Thoracic aorta (tissue), 2 donors: ENCODE results near the gene ZNF211. TPM values are rescaled to one million over a fixed set of nuclear protein-coding genes. Genes with fewer than 3 reads are reported as not detected.
A peak's percentile ranks its signal among the peaks of the same experiment; 100 is the strongest.

ENCODE experiments used
- ATAC-seq: fragments of 150-250 bp; one replicate; pipeline ENCODE4 v1.8.0; 2017; ENCODE audit warnings: low read depth; ENCODE audit not compliant: insufficient number of reproducible peaks, low FRiP score
- DNase-seq: peaks from one replicate; pipeline ENCODE4 v3.0.0-alpha.2; 2020; ENCODE audit warnings: low spot score
- H3K27ac ChIP-seq, 2 donors: fragments of 200-600 bp; sonication (generic); 1 replicate in 1 of 2; 2 replicates in 1 of 2; pipeline ENCODE4 v1.5.1; 2016; ENCODE audit warnings: mild to moderate bottlenecking in 2 of 2, moderate library complexity in 2 of 2
- H3K27me3 ChIP-seq: fragments of 200-600 bp; sonication (generic); replicated peaks from 2 replicates; pipeline ENCODE4 v1.6.0; 2016; ENCODE audit warnings: mild to moderate bottlenecking; ENCODE audit not compliant: insufficient read depth
- H3K36me3 ChIP-seq: fragments of 200-600 bp; sonication (generic); one replicate; pipeline ENCODE4 v1.5.1; 2016
- H3K4me1 ChIP-seq, 2 donors: fragments of 200-600 bp; sonication (generic); 1 replicate in 1 of 2; 2 replicates in 1 of 2; pipeline versions ENCODE4 v1.5.1 to v1.6.0; 2016; ENCODE audit warnings: low read depth in 2 of 2, mild to moderate bottlenecking in 1 of 2; ENCODE audit not compliant: control insufficient read depth in 1 of 2
- H3K4me3 ChIP-seq: fragments of 200-600 bp; sonication (generic); 2 replicates; pipeline ENCODE4 v1.5.1; 2016; ENCODE audit warnings: mild to moderate bottlenecking
- H3K9me3 ChIP-seq: fragments of 200-600 bp; sonication (generic); 2 replicates; pipeline ENCODE4 v1.5.1; 2016
- CTCF ChIP-seq: fragments of 200-600 bp; sonication (generic); IDR thresholded peaks from one replicate; pipeline ENCODE4 v1.5.1; 2019; ENCODE audit warnings: antibody characterized with exemption
- total RNA-seq, 2 donors: library from RNA; depleted of rRNA; stranded (reverse); fragments of >200 nt; gene quantifications; one replicate each; pipeline versions ENCODE4 v1.1.0 to v1.2.3, GENCODE V29; 2016

The ZNF211 gene
- total RNA-seq, 2 donors from 2014 or later = 12.5 to 15.7 TPM

DNA sequence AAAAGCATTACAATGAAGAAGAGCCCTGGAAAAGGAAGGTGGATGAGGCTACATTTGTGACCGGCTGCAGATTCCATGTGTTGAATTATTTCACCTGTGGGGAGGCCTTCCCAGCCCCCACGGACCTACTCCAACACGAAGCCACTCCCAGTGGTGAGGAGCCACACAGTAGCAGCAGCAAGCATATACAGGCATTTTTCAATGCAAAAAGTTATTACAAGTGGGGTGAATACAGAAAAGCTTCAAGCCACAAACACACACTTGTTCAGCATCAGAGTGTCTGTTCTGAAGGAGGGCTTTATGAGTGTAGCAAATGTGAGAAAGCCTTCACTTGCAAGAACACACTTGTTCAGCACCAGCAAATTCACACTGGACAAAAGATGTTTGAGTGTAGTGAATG lies 53.8 kb downstream of the ZNF211 start:
- Histone ChIP-seq H3K9me3 (peaks cover 84% of the 10 kb centered on the region), H3K4me1 (peaks cover 8 to 11% of the 10 kb centered on the region in 2 donors), H3K27me3 (no peaks in the 10 kb centered on the region), H3K36me3 (peaks cover 49% of the 10 kb centered on the region), H3K4me3 (no peak overlapping the region), H3K27ac (no peak overlapping the region)
- TF ChIP-seq CTCF = no peak
- no peak for DNase-seq
- no peak for ATAC-seq

DNA sequence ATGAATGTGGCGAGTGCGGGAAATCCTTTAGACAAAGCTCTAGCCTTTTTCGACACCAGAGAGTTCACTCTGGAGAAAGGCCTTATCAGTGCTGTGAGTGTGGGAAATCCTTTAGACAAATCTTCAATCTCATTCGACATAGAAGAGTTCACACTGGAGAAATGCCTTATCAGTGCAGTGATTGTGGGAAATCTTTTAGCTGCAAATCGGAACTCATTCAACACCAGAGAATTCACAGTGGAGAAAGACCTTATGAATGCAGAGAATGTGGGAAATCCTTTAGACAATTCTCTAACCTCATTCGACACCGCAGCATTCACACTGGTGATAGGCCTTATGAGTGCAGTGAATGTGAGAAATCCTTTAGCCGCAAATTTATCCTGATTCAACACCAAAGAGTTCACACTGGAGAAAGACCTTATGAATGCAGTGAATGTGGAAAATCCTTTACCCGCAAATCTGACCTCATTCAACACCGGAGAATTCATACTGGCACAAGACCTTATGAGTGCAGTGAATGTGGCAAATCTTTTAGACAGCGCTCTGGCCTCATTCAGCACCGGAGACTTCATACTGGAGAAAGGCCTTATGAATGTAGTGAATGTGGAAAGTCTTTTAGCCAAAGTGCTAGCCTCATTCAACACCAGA lies 54.5 kb downstream of the ZNF211 start:
- peaks cover 5 to 7% of the 10 kb centered on the region in 2 donors for H3K4me1 ChIP-seq
- no peak for TF ChIP-seq CTCF
- H3K4me3 ChIP-seq = peak overlapping the region; percentile 14
- peaks cover 91% of the 10 kb centered on the region for H3K9me3 ChIP-seq
- ATAC-seq (no peak), DNase-seq (no peak)
- H3K36me3 ChIP-seq = peaks cover 49% of the 10 kb centered on the region
- H3K27ac ChIP-seq = no peak overlapping the region
- no peaks in the 10 kb centered on the region for H3K27me3 ChIP-seq

- ATAC-seq = no peak
- H3K36me3 ChIP-seq = peaks cover 49% of the 10 kb centered on the region
Measured at GRCh38 chr19:57688011-57688763, 55.2 kb downstream of the ZNF211 start.

GRCh38 chr19:57689750-57690149 lies 56.8 kb downstream of the ZNF211 start:
- no peaks in the 10 kb centered on the region for H3K4me1 ChIP-seq
- no peak overlapping the region for H3K4me3 ChIP-seq
- DNase-seq (no peak), ATAC-seq (no peak)
- H3K36me3 ChIP-seq = peaks cover 39% of the 10 kb centered on the region
- no peaks in the 10 kb centered on the region for H3K27me3 ChIP-seq
- peaks cover 89% of the 10 kb centered on the region for H3K9me3 ChIP-seq
- TF ChIP-seq CTCF = no peak
- no peak overlapping the region for H3K27ac ChIP-seq

More at GRCh38 chr19:57688011-57688763, 55.2 kb downstream of the ZNF211 start:
- Histone ChIP-seq H3K27ac (no peak overlapping the region), H3K9me3 (peaks cover 90% of the 10 kb centered on the region), H3K27me3 (no peaks in the 10 kb centered on the region), H3K4me3 (peak overlapping the region; percentile 13), H3K4me1 (no peaks in the 10 kb centered on the region)
- DNase-seq = no peak
- no peak for TF ChIP-seq CTCF

Other genes with a start within 250 kb of the ZNF211 start
- 10 to 100 TPM; 48.2 to 49.1 TPM for gene ZNF548, start 243.3 kb upstream of the ZNF211 start, total RNA-seq
- 10 to 100 TPM; 11.2 to 17.5 TPM for gene ZNF17, start 222.0 kb upstream of the ZNF211 start, total RNA-seq
- 10 to 100 TPM in 1 of 2 donors, 1 to 10 TPM in 1; 3.0 to 19.2 TPM for gene ZNF749, start 197.8 kb upstream of the ZNF211 start, total RNA-seq
- gene VN1R1, start 176.0 kb upstream of the ZNF211 start, total RNA-seq = 1 to 10 TPM in 1 of 2 donors, under 1 TPM in 1; 0.95 to 1.5 TPM
- gene ZNF772, start 155.6 kb upstream of the ZNF211 start, total RNA-seq = 1 to 10 TPM; 2.7 to 6.6 TPM
- 10 to 100 TPM; 11.6 to 13.1 TPM for gene ZNF419, start 145.4 kb upstream of the ZNF211 start, total RNA-seq
- gene ZNF773, start 133.2 kb upstream of the ZNF211 start, total RNA-seq = 1 to 10 TPM; 4.3 to 9.5 TPM
- gene ZNF549, start 105.8 kb upstream of the ZNF211 start, total RNA-seq = 1 to 10 TPM; 5.7 to 8.3 TPM
- gene ZNF550, start 73.3 kb upstream of the ZNF211 start, total RNA-seq = 1 to 10 TPM; 6.3 to 6.5 TPM
- gene ZNF416, start 54.3 kb upstream of the ZNF211 start, total RNA-seq = 1 to 10 TPM; 1.6 to 4.1 TPM
- 10 to 100 TPM in 1 of 2 donors, 1 to 10 TPM in 1; 5.4 to 29.2 TPM for gene ZIK1, start 49.0 kb upstream of the ZNF211 start, total RNA-seq
- gene ZNF530, start 33.3 kb upstream of the ZNF211 start, total RNA-seq = 1 to 10 TPM; 3.8 to 7.4 TPM
- 10 to 100 TPM; 18.4 to 43.7 TPM for gene ZNF134, start 18.9 kb upstream of the ZNF211 start, total RNA-seq
- not detected for gene ZSCAN4, start 35.8 kb downstream of the ZNF211 start, total RNA-seq
- gene ZNF551, start 48.8 kb downstream of the ZNF211 start, total RNA-seq = 10 to 100 TPM in 1 of 2 donors, 1 to 10 TPM in 1; 6.6 to 10.7 TPM
- gene ZNF154, start 76.0 kb downstream of the ZNF211 start, total RNA-seq = 1 to 10 TPM; 3.0 to 3.2 TPM
- 1 to 10 TPM; 3.1 to 3.5 TPM for gene ZNF671, start 94.5 kb downstream of the ZNF211 start, total RNA-seq
- gene ZNF776, start 113.6 kb downstream of the ZNF211 start, total RNA-seq = 10 to 100 TPM in 1 of 2 donors, 1 to 10 TPM in 1; 7.8 to 24.0 TPM
- 10 to 100 TPM in 1 of 2 donors, 1 to 10 TPM in 1; 8.7 to 15.4 TPM for gene ZNF586, start 136.5 kb downstream of the ZNF211 start, total RNA-seq
- gene ZNF552, start 181.7 kb downstream of the ZNF211 start, total RNA-seq = 10 to 100 TPM in 1 of 2 donors, 1 to 10 TPM in 1; 9.6 to 23.9 TPM
- gene ZNF587B, start 197.1 kb downstream of the ZNF211 start, total RNA-seq = 10 to 100 TPM; 11.9 to 35.8 TPM
- 10 to 100 TPM; 18.3 to 29.7 TPM for gene ZNF587, start 216.7 kb downstream of the ZNF211 start, total RNA-seq